ENCODE data around the gene CLEC7A.

Gene CLEC7A

DNA sequence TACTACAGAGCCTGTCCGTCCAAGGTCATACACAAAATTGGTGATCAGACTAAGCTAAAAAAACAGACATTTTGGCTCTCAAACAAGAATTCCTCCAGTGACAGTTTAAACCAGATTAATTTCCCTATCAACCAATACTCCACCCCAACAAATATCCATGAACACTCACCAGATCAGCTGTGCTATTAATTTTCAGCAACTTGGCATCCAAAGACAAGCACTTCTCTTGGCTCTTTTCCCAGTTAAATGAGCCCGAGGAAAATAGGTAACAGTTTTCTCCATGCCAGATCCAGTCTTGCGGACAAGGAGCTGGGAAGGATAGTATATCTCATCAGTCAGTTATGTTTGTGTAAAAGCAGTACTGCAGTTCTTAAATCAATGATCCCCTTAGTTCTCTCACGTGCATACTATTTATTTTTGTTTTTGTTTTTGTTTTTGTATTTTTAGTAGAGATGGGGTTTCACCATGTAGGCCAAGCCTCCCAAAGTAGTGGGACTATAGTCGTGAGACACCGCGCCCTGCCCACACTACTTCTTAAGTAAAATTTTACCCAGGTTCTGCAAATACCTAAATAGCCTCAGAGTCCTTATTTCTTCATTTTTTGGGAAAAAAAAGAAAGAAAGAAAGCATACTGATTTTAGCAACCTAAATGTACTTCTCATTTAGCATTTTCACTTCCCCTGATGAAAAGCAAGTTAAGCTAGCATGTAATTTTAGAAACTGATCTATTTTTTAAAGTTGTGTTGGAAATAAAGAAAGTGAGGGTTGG, 30.8 kb upstream of the CLEC7A start:
- no peak for FAIRE-seq
- no peak for DNase-seq (ENCODE audit: insufficient read length)
- TF ChIP-seq POLR2AphosphoS5 (IDR thresholded peaks at IDR 0.05; ENCODE audit: low read depth, low read length): no peak
- TF ChIP-seq TAF1 (IDR thresholded peaks at IDR 0.05; ENCODE audit: borderline replicate concordance, low read depth, low read length): no peak
- TF ChIP-seq POLR2A (IDR thresholded peaks at IDR 0.05; ENCODE audit: low read depth, low read length): no peak

DNA sequence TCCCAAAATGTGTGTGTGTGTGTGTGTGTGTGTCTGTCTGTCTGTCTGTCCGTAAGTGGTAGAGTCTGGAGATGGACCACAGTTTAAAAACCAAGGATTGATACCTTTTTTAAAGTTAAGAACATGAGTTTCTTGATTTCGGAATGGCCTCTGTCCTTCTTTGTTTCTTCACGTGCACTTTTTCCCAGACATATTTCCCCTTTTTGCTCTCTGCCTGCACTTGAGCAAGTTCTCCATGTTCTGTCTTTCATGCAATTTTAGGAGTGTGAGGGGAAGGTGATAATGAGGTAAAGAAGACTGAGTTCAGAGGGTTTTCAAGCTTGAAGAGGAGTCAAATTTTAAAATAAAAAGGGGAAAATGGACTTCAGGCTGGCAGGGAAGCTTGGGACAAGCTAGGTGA, 29.3 kb upstream of the CLEC7A start:
- TF ChIP-seq TAF1 (IDR thresholded peaks at IDR 0.05; ENCODE audit: borderline replicate concordance, low read depth, low read length) (no peak), POLR2A (IDR thresholded peaks at IDR 0.05; ENCODE audit: low read depth, low read length) (no peak), POLR2AphosphoS5 (IDR thresholded peaks at IDR 0.05; ENCODE audit: low read depth, low read length) (no peak)
- FAIRE-seq: no peak

GRCh38 chr12:10158406-10158805, 28.4 kb upstream of the CLEC7A start:
- DNase-seq (ENCODE audit: insufficient read length) (no peak), FAIRE-seq (no peak)
- TF ChIP-seq POLR2A (IDR thresholded peaks at IDR 0.05; ENCODE audit: low read depth, low read length) (no peak), POLR2AphosphoS5 (IDR thresholded peaks at IDR 0.05; ENCODE audit: low read depth, low read length) (no peak), TAF1 (IDR thresholded peaks at IDR 0.05; ENCODE audit: borderline replicate concordance, low read depth, low read length) (no peak)

More for the DNA sequence above, 29.3 kb upstream of the CLEC7A start:
- DNase-seq (ENCODE audit: insufficient read length): no peak

GRCh38 chr12:10155966-10156365, 26.0 kb upstream of the CLEC7A start:
- TF ChIP-seq POLR2AphosphoS5 (IDR thresholded peaks at IDR 0.05; ENCODE audit: low read depth, low read length) (no peak), POLR2A (IDR thresholded peaks at IDR 0.05; ENCODE audit: low read depth, low read length) (no peak), TAF1 (IDR thresholded peaks at IDR 0.05; ENCODE audit: borderline replicate concordance, low read depth, low read length) (no peak)
- DNase-seq (ENCODE audit: insufficient read length): no peak
- no peak for FAIRE-seq

GRCh38 chr12:10154145-10154496, 24.1 kb upstream of the CLEC7A start:
- FAIRE-seq: no peak
- no peak for DNase-seq (ENCODE audit: insufficient read length)
- TF ChIP-seq POLR2A (IDR thresholded peaks at IDR 0.05; ENCODE audit: low read depth, low read length) (no peak), POLR2AphosphoS5 (IDR thresholded peaks at IDR 0.05; ENCODE audit: low read depth, low read length) (no peak), TAF1 (IDR thresholded peaks at IDR 0.05; ENCODE audit: borderline replicate concordance, low read depth, low read length) (no peak)

DNA sequence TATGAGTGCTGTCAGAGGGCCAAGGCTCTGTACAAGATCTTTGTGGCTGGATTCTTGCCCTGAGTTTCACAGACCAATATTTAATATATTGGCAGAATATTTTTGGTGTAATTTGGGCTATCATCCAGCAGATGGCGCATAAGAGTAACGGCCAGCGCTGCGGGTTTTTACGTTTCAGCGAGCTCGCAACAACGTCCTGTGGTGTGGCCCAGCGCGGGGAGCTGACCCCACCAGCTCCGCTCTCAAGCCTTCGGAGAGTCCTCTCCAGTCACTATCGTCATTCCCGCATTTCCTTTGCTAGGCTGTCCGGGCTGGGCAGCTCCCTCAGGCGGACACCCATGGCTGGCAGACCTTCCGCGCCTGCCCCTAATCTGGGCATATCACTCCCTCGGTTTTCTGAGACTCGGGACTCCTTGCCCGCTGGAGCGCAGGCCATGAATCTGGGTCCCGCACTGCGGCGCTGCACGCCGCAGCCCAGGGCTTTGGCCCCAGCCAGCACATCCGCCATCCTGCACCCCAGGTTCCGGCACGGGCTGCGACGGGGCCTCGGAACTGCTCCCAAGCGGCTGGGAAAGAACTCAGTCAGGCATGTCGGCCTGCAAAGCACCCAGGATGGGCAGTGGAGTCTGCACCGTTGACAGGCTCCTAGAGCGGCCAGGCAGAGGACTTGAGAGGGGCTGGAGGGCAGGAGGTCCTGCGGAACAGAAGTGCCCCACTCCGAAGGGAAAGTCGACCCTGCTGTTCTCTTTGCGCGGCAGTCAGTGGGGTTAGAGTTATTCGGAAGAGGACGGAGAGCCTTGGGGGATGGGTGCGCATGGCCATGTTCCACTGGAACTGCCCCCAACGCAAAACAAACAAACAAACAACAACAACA, 23.5 kb upstream of the CLEC7A start:
- peak; percentile 87 for FAIRE-seq
- TF ChIP-seq POLR2A (IDR thresholded peaks at IDR 0.05; ENCODE audit: low read depth, low read length): no peak
- TF ChIP-seq TAF1 (IDR thresholded peaks at IDR 0.05; ENCODE audit: borderline replicate concordance, low read depth, low read length): no peak
- TF ChIP-seq POLR2AphosphoS5 (IDR thresholded peaks at IDR 0.05; ENCODE audit: low read depth, low read length): no peak
- DNase-seq (ENCODE audit: insufficient read length): peak; percentile 27

GRCh38 chr12:10151621-10152020, 21.6 kb upstream of the CLEC7A start:
- DNase-seq (ENCODE audit: insufficient read length) (no peak), FAIRE-seq (no peak)
- TF ChIP-seq POLR2AphosphoS5 (IDR thresholded peaks at IDR 0.05; ENCODE audit: low read depth, low read length): no peak
- TF ChIP-seq POLR2A (IDR thresholded peaks at IDR 0.05; ENCODE audit: low read depth, low read length): no peak
- TF ChIP-seq TAF1 (IDR thresholded peaks at IDR 0.05; ENCODE audit: borderline replicate concordance, low read depth, low read length): no peak

- peak; percentile 73 for FAIRE-seq
- no peak for DNase-seq (ENCODE audit: insufficient read length)
- TF ChIP-seq POLR2A (IDR thresholded peaks at IDR 0.05; ENCODE audit: low read depth, low read length) (no peak), POLR2AphosphoS5 (IDR thresholded peaks at IDR 0.05; ENCODE audit: low read depth, low read length) (no peak), TAF1 (IDR thresholded peaks at IDR 0.05; ENCODE audit: borderline replicate concordance, low read depth, low read length) (no peak)
Measured at GRCh38 chr12:10147714-10148403, 17.9 kb upstream of the CLEC7A start.

DNA sequence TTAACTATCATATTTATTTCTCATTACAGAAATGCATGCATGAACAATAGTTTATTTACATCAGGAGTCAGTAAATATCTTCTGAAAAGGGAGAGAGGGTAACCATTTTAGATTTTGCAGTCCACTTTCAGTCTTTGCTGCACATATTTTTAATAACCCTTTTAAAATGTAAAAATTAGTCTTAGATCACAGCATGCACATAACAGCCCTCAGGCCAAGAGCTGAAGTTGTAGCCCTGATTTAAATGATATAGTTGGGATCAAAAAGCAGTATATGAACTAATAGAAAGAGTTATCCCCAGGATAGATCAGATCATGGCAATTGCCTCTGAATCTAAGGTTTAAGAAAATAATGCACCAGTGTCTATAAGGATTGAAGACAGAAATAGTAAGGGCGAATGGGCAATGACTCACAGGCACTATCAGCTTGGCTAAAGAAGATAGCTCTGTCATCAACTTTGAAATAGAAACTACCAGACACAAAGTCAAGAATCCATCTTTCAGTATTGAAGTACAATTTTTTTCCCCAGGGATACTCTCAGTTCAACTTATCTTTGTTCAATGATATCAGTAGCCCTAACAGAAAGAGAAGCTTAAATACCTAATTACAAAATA, 13.1 kb upstream of the CLEC7A start:
- no peak for TF ChIP-seq TAF1 (IDR thresholded peaks at IDR 0.05; ENCODE audit: borderline replicate concordance, low read depth, low read length)
- FAIRE-seq (no peak), DNase-seq (ENCODE audit: insufficient read length) (no peak)

- no peak for DNase-seq (ENCODE audit: insufficient read length)
- peak; percentile 84 for FAIRE-seq
- TF ChIP-seq TAF1 (IDR thresholded peaks at IDR 0.05; ENCODE audit: borderline replicate concordance, low read depth, low read length) (no peak), POLR2A (IDR thresholded peaks at IDR 0.05; ENCODE audit: low read depth, low read length) (no peak), POLR2AphosphoS5 (IDR thresholded peaks at IDR 0.05; ENCODE audit: low read depth, low read length) (no peak)
Measured at GRCh38 chr12:10140001-10140400, 10.0 kb upstream of the CLEC7A start.

GRCh38 chr12:10136637-10137205, 6.7 kb upstream of the CLEC7A start:
- no peak for TF ChIP-seq TAF1 (IDR thresholded peaks at IDR 0.05; ENCODE audit: borderline replicate concordance, low read depth, low read length)
- no peak for TF ChIP-seq POLR2A (IDR thresholded peaks at IDR 0.05; ENCODE audit: low read depth, low read length)
- TF ChIP-seq POLR2AphosphoS5 (IDR thresholded peaks at IDR 0.05; ENCODE audit: low read depth, low read length): no peak
- FAIRE-seq: no peak
- DNase-seq (ENCODE audit: insufficient read length): no peak

All from GM12892 (cell line).